Gastrocnemius medialis (tissue), 4 donors: ENCODE measurements around the gene SNORC.
"Not testable (repeated sequence)": the region's sequence is repeated elsewhere in the genome, so short reads cannot be mapped to it uniquely, and the experiment has no call there.

ENCODE experiments used
- CTCF ChIP-seq, 5 experiments: fragments of 450-650 bp in 3 of 5; fragments of 200-600 bp in 2 of 5; sonication (generic) in 2 of 5; IDR thresholded peaks in 4 of 5; conservative IDR thresholded peaks in 1 of 5; 1 replicate in 4 of 5; 2 replicates in 1 of 5; pipeline ENCODE4 v1.5.1; 2016 to 2019; ENCODE audit warnings: antibody characterized with exemption in 5 of 5, mild to moderate bottlenecking in 3 of 5, moderate library complexity in 3 of 5
- POLR2A ChIP-seq, 2 donors: fragments of 450-650 bp; IDR thresholded peaks; one replicate each; pipeline ENCODE4 v1.6.1; 2017; ENCODE audit warnings: antibody characterized with exemption in 2 of 2, mild to moderate bottlenecking in 2 of 2, moderate library complexity in 2 of 2

- not testable (repeated sequence) for TF ChIP-seq CTCF (IDR thresholded peaks at IDR 0.05 in 4 of 5, conservative IDR thresholded peaks at IDR 0.05 in 1 of 5); POLR2A (IDR thresholded peaks at IDR 0.05)
Observed at GRCh38 chr2:232906867-232907717, 37.0 kb downstream of the SNORC start.
